Type B pancreatic cell (in vitro differentiated cells): Measurements from ENCODE around the gene ARHGAP32. TPM values are rescaled to one million over a fixed set of nuclear protein-coding genes. Genes with fewer than 3 reads are reported as not detected.
A peak's percentile ranks its signal among the peaks of the same experiment; 100 is the strongest.
"Not testable (repeated sequence)": the region's sequence is repeated elsewhere in the genome, so short reads cannot be mapped to it uniquely, and the experiment has no call there.

Experiments
- DNase-seq: peaks from one replicate; pipeline ENCODE4 v3.0.0; 2021; ENCODE audit warnings: mixed read lengths; ENCODE audit not compliant: unreplicated experiment; ENCODE audit errors: extremely low spot score
- H3K27ac Mint-ChIP-seq: 2 replicates; pipeline ENCODE4 v1.8.0; 2021; ENCODE audit warnings: mild to moderate bottlenecking, mixed read lengths
- H3K27me3 Mint-ChIP-seq: 2 replicates; pipeline ENCODE4 v1.8.0; 2021; ENCODE audit warnings: mixed read lengths
- H3K36me3 Mint-ChIP-seq: 2 replicates; pipeline ENCODE4 v1.8.0; 2021; ENCODE audit warnings: mixed read lengths
- H3K4me1 Mint-ChIP-seq: one replicate; pipeline ENCODE4 v1.8.0; 2021; ENCODE audit warnings: mixed read lengths; ENCODE audit not compliant: unreplicated experiment
- H3K4me3 Mint-ChIP-seq: 2 replicates; pipeline ENCODE4 v1.8.0; 2021; ENCODE audit warnings: mild to moderate bottlenecking, mixed read lengths
- H3K9me3 Mint-ChIP-seq: 2 replicates; pipeline ENCODE4 v1.8.0; 2021; ENCODE audit warnings: mixed read lengths
- CTCF ChIP-seq: fragments of 200-600 bp; sonication (generic); conservative IDR thresholded peaks from 2 replicates; pipeline ENCODE4 v1.5.0; 2021; ENCODE audit warnings: antibody characterized with exemption, mild to moderate bottlenecking
- total RNA-seq: library from RNA; stranded (reverse); gene quantifications from 2 replicates; pipeline ENCODE4 v1.2.1, GENCODE V29; 2021; ENCODE audit warnings: low replicate concordance

ARHGAP32 gene
- total RNA-seq, 1 donor from 2014 or later = 41.6 TPM

DNA sequence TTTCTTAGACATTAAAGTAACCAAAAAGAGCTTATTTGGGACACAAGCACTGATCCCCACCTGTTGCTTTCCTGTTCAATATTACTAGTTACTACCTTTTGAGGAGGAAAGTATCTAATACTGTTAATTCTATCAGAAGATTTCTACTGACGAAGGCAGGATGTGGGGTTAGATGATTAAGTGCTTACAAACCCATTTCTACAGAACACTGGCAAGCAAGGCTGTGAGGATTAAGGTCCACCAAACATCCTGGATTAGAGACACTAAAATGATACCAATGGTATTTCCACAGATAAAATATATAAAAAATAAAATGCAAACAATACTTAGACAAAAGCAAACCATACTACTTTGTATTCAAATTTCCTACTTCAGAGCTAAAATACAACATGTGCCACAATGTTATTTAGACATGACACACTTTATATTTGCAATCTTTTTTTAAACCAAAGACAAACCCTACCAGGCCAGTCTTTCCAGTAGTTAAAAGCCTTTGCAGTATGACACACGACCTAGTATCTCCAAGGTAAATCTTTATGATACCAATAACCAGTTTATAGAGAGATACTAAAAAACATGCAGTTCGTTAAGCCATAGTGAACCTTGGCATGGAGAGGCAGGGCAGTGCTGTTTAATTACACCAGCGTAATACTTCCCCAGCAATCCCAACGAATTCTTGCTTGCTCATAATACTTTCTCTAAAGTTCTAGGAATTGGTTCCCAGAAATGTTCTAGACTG lies 178.2 kb downstream of the ARHGAP32 start:
- Mint-ChIP-seq H3K4me1 (no peaks in the 10 kb centered on the region), H3K36me3 (peaks cover 13% of the 10 kb centered on the region), H3K27ac (peak overlapping the region; percentile 3), H3K27me3 (no peaks in the 10 kb centered on the region), H3K4me3 (no peak overlapping the region), H3K9me3 (no peaks in the 10 kb centered on the region)
- no peak for DNase-seq
- no peak for TF ChIP-seq CTCF

DNA sequence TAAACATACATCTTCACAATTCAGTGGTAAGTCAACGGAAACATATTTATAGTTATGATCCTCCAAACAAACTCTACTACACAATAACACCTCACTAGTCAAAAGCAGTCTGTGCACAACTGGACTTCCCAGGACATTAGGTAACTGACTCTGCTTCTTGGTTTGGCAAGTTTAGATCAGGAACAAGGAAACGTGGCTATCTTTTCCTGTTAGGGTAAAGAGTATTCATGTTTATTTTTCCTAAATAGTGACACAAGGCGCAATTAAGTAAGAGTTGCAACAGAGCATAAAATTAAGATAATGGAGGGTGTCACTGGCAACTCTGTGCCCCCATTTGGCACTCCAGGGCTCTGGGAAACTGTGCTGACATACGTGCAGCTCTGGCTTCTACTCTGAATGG lies 179.2 kb downstream of the ARHGAP32 start:
- Mint-ChIP-seq H3K27ac (no peak overlapping the region), H3K36me3 (peaks cover 13% of the 10 kb centered on the region), H3K9me3 (no peaks in the 10 kb centered on the region), H3K27me3 (no peaks in the 10 kb centered on the region), H3K4me3 (no peak overlapping the region), H3K4me1 (no peaks in the 10 kb centered on the region)
- no peak for TF ChIP-seq CTCF
- no peak for DNase-seq

DNA sequence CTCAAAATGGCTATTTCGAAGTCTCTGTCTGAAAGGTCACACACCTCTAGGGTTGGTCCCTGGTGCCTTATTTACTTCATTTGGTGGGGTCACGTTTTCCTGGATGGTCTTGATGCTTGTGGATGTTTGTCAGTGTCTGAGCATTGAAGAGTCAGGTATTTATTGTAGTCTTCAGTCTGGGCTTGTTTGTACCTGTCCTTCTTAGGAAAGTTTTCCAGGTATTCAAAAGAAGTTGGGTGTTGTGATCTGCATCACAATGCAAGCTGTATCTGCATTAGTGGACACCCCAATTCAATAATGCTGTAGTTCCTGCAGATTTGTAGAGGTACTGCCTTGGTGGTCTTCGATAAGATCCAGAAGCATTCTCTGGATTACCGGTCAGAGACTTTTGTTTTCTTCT lies 186.0 kb downstream of the ARHGAP32 start:
- peaks cover 31% of the 10 kb centered on the region for H3K36me3 Mint-ChIP-seq
- H3K27ac Mint-ChIP-seq = no peak overlapping the region
- H3K9me3 Mint-ChIP-seq = peaks cover 7% of the 10 kb centered on the region
- no peaks in the 10 kb centered on the region for H3K27me3 Mint-ChIP-seq
- no peak overlapping the region for H3K4me3 Mint-ChIP-seq
- TF ChIP-seq CTCF = no peak
- no peak for DNase-seq
- H3K4me1 Mint-ChIP-seq = no peaks in the 10 kb centered on the region

- not testable (repeated sequence) for H3K27ac Mint-ChIP-seq
Observed at GRCh38 chr11:128999165-128999564, 193.0 kb downstream of the ARHGAP32 start.

DNA sequence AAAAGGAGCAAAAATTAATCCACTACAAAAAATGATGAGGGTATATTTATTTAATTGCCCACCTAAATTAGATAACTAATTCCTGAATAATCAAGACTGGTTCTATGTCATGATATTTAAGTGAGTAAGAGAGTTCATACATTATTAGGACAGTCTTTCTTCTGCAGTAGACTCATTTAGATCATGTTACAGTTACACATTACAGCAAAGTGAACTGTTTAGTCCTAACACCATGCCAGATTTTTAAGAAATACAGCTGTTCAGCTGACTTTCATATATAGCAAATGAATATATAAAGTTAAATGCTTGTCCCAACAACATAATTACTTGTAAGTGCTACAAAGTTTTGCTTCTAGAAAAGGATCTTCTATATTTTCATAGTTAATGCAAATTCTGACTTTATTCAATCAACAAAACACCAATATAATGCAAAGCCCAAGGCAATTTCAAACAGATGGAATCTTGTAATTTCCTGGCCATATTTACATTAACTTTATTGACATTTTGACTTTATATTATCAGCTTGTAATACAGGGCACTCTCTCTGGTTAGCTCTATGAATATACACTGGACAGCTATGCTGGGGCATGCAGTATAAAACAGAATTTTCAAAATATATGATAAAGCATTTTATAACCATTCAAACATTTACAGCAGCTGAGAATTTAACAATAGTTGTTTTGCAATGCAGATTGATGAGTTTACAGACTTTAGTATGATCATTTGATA lies 203.7 kb downstream of the ARHGAP32 start:
- Mint-ChIP-seq H3K27me3 (no peaks in the 10 kb centered on the region), H3K27ac (no peak overlapping the region), H3K36me3 (peaks cover 15% of the 10 kb centered on the region), H3K4me3 (no peak overlapping the region), H3K4me1 (no peaks in the 10 kb centered on the region), H3K9me3 (no peaks in the 10 kb centered on the region)
- no peak for TF ChIP-seq CTCF
- no peak for DNase-seq

More at GRCh38 chr11:128999165-128999564, 193.0 kb downstream of the ARHGAP32 start:
- not testable (repeated sequence) for H3K27me3 Mint-ChIP-seq, DNase-seq, H3K4me3 Mint-ChIP-seq, H3K4me1 Mint-ChIP-seq
- Mint-ChIP-seq H3K36me3 (peaks cover 45% of the 10 kb centered on the region), H3K9me3 (peaks cover 10% of the 10 kb centered on the region)

DNA sequence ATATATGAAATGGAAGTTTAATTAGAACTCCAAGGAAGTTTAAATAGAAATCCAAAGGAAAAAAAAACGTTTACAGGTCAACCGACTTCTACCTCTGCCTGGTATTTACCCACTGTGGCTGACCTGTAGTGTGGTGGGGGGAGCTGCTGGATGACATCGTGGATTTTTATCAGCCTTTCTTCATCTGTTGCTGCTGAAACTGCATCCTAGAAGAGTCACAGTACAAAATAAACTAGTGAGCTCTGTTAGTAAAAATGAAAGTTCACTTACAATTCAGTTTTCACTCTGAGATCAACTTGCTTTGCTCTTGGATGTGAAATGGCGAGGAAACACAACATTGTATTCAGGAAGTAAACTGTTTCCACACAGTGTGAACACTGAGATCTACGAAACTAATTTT lies 206.2 kb downstream of the ARHGAP32 start:
- Mint-ChIP-seq H3K36me3 (peaks cover 20% of the 10 kb centered on the region), H3K27me3 (no peaks in the 10 kb centered on the region), H3K4me3 (no peak overlapping the region), H3K9me3 (no peaks in the 10 kb centered on the region), H3K27ac (no peak overlapping the region), H3K4me1 (no peaks in the 10 kb centered on the region)
- TF ChIP-seq CTCF = no peak
- DNase-seq = no peak
